ENCODE results near the gene AMBP. TPM values are rescaled to one million over a fixed set of nuclear protein-coding genes. Genes with fewer than 3 reads are reported as not detected.

AMBP gene
- total RNA-seq, 6 experiments from 2014 or later: not detected

GRCh38 chr9:114091711-114092110, 13.6 kb upstream of the AMBP start:
- no peak for TF ChIP-seq CTCF (IDR thresholded peaks at IDR 0.05)
- Mint-ChIP-seq H3K27ac (no peak overlapping the region), H3K4me3 (no peak overlapping the region), H3K27me3 (ENCODE audit: insufficient read depth) (peaks cover 26% of the 10 kb centered on the region), H3K9me3 (no peaks in the 10 kb centered on the region), H3K36me3 (ENCODE audit: low read depth) (no peaks in the 10 kb centered on the region), H3K4me1 (ENCODE audit: low read depth) (no peaks in the 10 kb centered on the region)
- DNase-seq: no peak

GRCh38 chr9:114090798-114091197, 12.7 kb upstream of the AMBP start:
- no peak for DNase-seq
- TF ChIP-seq CTCF (IDR thresholded peaks at IDR 0.05): no peak
- no peak overlapping the region for H3K27ac Mint-ChIP-seq
- H3K27me3 Mint-ChIP-seq (ENCODE audit: insufficient read depth): peaks cover 25% of the 10 kb centered on the region
- H3K4me3 Mint-ChIP-seq: no peak overlapping the region
- H3K4me1 Mint-ChIP-seq (ENCODE audit: low read depth): peaks cover 5% of the 10 kb centered on the region; the same call in 1 of the 2 replicates
- no peaks in the 10 kb centered on the region for H3K9me3 Mint-ChIP-seq
- no peaks in the 10 kb centered on the region for H3K36me3 Mint-ChIP-seq (ENCODE audit: low read depth)

GRCh38 chr9:114089206-114089840, 11.2 kb upstream of the AMBP start:
- no peak for DNase-seq
- Mint-ChIP-seq H3K27ac (no peak overlapping the region), H3K36me3 (ENCODE audit: low read depth) (no peaks in the 10 kb centered on the region), H3K27me3 (ENCODE audit: insufficient read depth) (peaks cover 23% of the 10 kb centered on the region), H3K9me3 (no peaks in the 10 kb centered on the region), H3K4me3 (no peak overlapping the region), H3K4me1 (ENCODE audit: low read depth) (peaks cover 5% of the 10 kb centered on the region; the same call in 1 of the 2 replicates)
- no peak for TF ChIP-seq CTCF (IDR thresholded peaks at IDR 0.05)

GRCh38 chr9:114088571-114089170, 10.6 kb upstream of the AMBP start:
- H3K36me3 Mint-ChIP-seq (ENCODE audit: low read depth): no peaks in the 10 kb centered on the region
- H3K4me3 Mint-ChIP-seq: no peak overlapping the region
- H3K4me1 Mint-ChIP-seq (ENCODE audit: low read depth): peaks cover 5% of the 10 kb centered on the region; the same call in 1 of the 2 replicates
- no peak for DNase-seq
- no peak overlapping the region for H3K27ac Mint-ChIP-seq
- TF ChIP-seq CTCF (IDR thresholded peaks at IDR 0.05): no peak
- no peaks in the 10 kb centered on the region for H3K9me3 Mint-ChIP-seq
- H3K27me3 Mint-ChIP-seq (ENCODE audit: insufficient read depth): peaks cover 23% of the 10 kb centered on the region

- no peak for TF ChIP-seq CTCF (IDR thresholded peaks at IDR 0.05)
- no peak for DNase-seq
- H3K9me3 Mint-ChIP-seq: no peaks in the 10 kb centered on the region
- H3K4me3 Mint-ChIP-seq: no peak overlapping the region
- peaks cover 7% of the 10 kb centered on the region; the same call in 1 of the 2 replicates for H3K4me1 Mint-ChIP-seq (ENCODE audit: low read depth)
- H3K36me3 Mint-ChIP-seq (ENCODE audit: low read depth): no peaks in the 10 kb centered on the region
- peaks cover 16% of the 10 kb centered on the region for H3K27me3 Mint-ChIP-seq (ENCODE audit: insufficient read depth)
- no peak overlapping the region for H3K27ac Mint-ChIP-seq
Measured at GRCh38 chr9:114087721-114088120, 9.6 kb upstream of the AMBP start.

Data from HFFc6 (cell line).